ENCODE data around the gene PRPS2.

The PRPS2 gene

GRCh38 chrX:12814420-12814819, 23.2 kb downstream of the PRPS2 start:
- DNase-seq (ENCODE audit: low spot score) = no peak

GRCh38 chrX:12817528-12817927, 26.3 kb downstream of the PRPS2 start:
- DNase-seq (ENCODE audit: low spot score) = no peak

GRCh38 chrX:12819222-12819621, 28.0 kb downstream of the PRPS2 start:
- no peak for DNase-seq (ENCODE audit: low spot score)

- DNase-seq (ENCODE audit: low spot score) = no peak
Observed at GRCh38 chrX:12820737-12821136, 29.5 kb downstream of the PRPS2 start.

GRCh38 chrX:12824944-12825343, 33.7 kb downstream of the PRPS2 start:
- no peak for DNase-seq (ENCODE audit: low spot score)

- no peak for DNase-seq (ENCODE audit: low spot score)
Observed at GRCh38 chrX:12825801-12826200, 34.6 kb downstream of the PRPS2 start.

- no peak for DNase-seq (ENCODE audit: low spot score)
Observed at GRCh38 chrX:12843061-12843667, 52.0 kb downstream of the PRPS2 start.

GRCh38 chrX:12843668-12844279, 52.6 kb downstream of the PRPS2 start:
- no peak for DNase-seq (ENCODE audit: low spot score)

GRCh38 chrX:12844319-12844718, 53.1 kb downstream of the PRPS2 start:
- DNase-seq (ENCODE audit: low spot score) = no peak

GRCh38 chrX:12865359-12865758, 74.1 kb downstream of the PRPS2 start:
- no peak for DNase-seq (ENCODE audit: low spot score)

- no peak for DNase-seq (ENCODE audit: low spot score)
Observed at GRCh38 chrX:12866451-12867377, 75.5 kb downstream of the PRPS2 start, which contains the start of gene TLR7. Gene TLR7, plus strand, starts transcription at chrX:12867072. Its CDS starts 507 bp downstream, at chrX:12867579.

GRCh38 chrX:12867685-12868084, 76.5 kb downstream of the PRPS2 start:
- no peak for DNase-seq (ENCODE audit: low spot score)

GRCh38 chrX:12868747-12869146, 77.5 kb downstream of the PRPS2 start:
- no peak for DNase-seq (ENCODE audit: low spot score)

- DNase-seq (ENCODE audit: low spot score) = no peak
Observed at GRCh38 chrX:12871257-12871656, 80.0 kb downstream of the PRPS2 start.

GRCh38 chrX:12872741-12873140, 81.5 kb downstream of the PRPS2 start:
- no peak for DNase-seq (ENCODE audit: low spot score)
